ENCODE measurements around the gene CSNK2A3.

DNA sequence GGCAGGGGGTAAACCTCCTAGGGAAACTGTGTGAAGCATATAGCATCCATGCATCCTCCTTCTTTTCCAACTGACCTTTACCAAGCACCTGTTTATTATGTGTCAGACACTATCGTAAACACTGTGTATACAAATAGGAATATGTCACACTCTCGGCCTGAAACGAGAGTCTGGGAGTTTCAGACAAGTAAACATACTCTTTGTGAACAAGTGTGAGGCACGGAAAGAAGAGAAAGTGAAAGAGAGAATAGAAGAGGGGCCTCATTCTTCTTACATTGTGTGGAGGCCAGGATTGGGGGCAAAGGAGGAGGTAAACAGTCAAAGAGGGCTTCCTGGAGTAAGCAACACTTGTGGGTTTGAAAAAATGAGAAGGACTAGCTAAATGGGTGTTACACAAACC is 16.4 kb downstream of the CSNK2A3 start:
- TF ChIP-seq, protein P1, sequence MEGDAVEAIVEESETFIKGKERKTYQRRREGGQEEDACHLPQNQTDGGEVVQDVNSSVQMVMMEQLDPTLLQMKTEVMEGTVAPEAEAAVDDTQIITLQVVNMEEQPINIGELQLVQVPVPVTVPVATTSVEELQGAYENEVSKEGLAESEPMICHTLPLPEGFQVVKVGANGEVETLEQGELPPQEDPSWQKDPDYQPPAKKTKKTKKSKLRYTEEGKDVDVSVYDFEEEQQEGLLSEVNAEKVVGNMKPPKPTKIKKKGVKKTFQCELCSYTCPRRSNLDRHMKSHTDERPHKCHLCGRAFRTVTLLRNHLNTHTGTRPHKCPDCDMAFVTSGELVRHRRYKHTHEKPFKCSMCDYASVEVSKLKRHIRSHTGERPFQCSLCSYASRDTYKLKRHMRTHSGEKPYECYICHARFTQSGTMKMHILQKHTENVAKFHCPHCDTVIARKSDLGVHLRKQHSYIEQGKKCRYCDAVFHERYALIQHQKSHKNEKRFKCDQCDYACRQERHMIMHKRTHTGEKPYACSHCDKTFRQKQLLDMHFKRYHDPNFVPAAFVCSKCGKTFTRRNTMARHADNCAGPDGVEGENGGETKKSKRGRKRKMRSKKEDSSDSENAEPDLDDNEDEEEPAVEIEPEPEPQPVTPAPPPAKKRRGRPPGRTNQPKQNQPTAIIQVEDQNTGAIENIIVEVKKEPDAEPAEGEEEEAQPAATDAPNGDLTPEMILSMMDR (IDR thresholded peaks at IDR 0.05) = no peak
- TF ChIP-seq EZH2 (IDR thresholded peaks at IDR 0.05; ENCODE audit: borderline replicate concordance, insufficient read depth, low read depth, low read length, poor library complexity, severe bottlenecking) = no peak

Measured in B cell (primary cell).